Panc1 (cell line): Measurements from ENCODE around the gene NPAS2. TPM values are rescaled to one million over a fixed set of nuclear protein-coding genes. Genes with fewer than 3 reads are reported as not detected.

ENCODE experiments used
- ATAC-seq: fragments of 200-7000 bp; cut with Tn5 transposase; 2 replicates; pipeline ENCODE4 v1.9.1; 2020; ENCODE audit warnings: mild to moderate bottlenecking, moderate library complexity
- BruUV-seq: library from RNA; stranded (reverse); fragments of 400-500 nt; replicated peaks from 2 replicates; lab custom pipeline; 2021; lab: Mats Ljungman, UMichigan
- CTCF ChIA-PET: fragments of 300-600 bp; sonication (Branson Sonifier 250); formaldehyde crosslinking; loops from one replicate; lab custom pipeline; 2022; ENCODE audit warnings: antibody characterized with exemption; lab: Charles Lee
- POLR2A ChIA-PET: fragments of 300-600 bp; sonication (Branson Sonifier 250); formaldehyde crosslinking; loops from one replicate; lab custom pipeline; 2022; ENCODE audit warnings: antibody characterized with exemption; lab: Charles Lee
- DNase-seq: peaks from one replicate; pipeline ENCODE4 v3.0.0-alpha.2; 2010; ENCODE audit warnings: low read depth, low spot score
- H3K27ac ChIP-seq: 2 replicates; pipeline ENCODE4 v1.5.1; 2011; ENCODE audit warnings: mild to moderate bottlenecking, low read length, inconsistent platforms
- H3K27me3 ChIP-seq: fragments of 200-500 bp; sonication (Bioruptor generic); 2 replicates; pipeline ENCODE4 v1.6.0; 2014; ENCODE audit warnings: low read length, inconsistent platforms; ENCODE audit not compliant: control insufficient read depth, insufficient read depth
- H3K36me3 ChIP-seq: fragments of 200-500 bp; sonication (Bioruptor generic); 2 replicates; pipeline ENCODE4 v1.5.1; 2014; ENCODE audit warnings: inconsistent platforms, mild to moderate bottlenecking, low read length, moderate library complexity; ENCODE audit not compliant: control insufficient read depth, insufficient read depth
- H3K4me1 ChIP-seq: 2 replicates; pipeline ENCODE4 v1.5.1; 2011; ENCODE audit warnings: inconsistent platforms, mild to moderate bottlenecking, low read length, moderate library complexity; ENCODE audit not compliant: control insufficient read depth, insufficient read depth
- H3K4me3 ChIP-seq, 2 experiments: 2 replicates each; pipeline ENCODE4 v1.5.1; 2011 to 2012; ENCODE audit warnings: low read depth in 2 of 2, low read length in 2 of 2, mild to moderate bottlenecking in 2 of 2, inconsistent platforms in 1 of 2, moderate library complexity in 1 of 2
- H3K9me3 ChIP-seq: fragments of 200-500 bp; sonication (Bioruptor generic); 2 replicates; pipeline ENCODE4 v1.5.1; 2014; ENCODE audit warnings: low read depth, mild to moderate bottlenecking, inconsistent platforms, low read length, moderate library complexity; ENCODE audit not compliant: control insufficient read depth, insufficient read depth
- POLR2AphosphoS5 ChIP-seq: IDR thresholded peaks from 2 replicates; pipeline ENCODE4 v1.6.1; 2012; ENCODE audit warnings: mild to moderate bottlenecking, low read depth, low read length, moderate library complexity
- SIN3A ChIP-seq: IDR thresholded peaks from 2 replicates; pipeline ENCODE4 v1.6.1; 2012; ENCODE audit warnings: low read depth, mild to moderate bottlenecking, low read length, moderate library complexity, borderline replicate concordance; ENCODE audit not compliant: insufficient read depth
- TCF7L2 ChIP-seq: IDR thresholded peaks from 2 replicates; pipeline ENCODE4 v1.6.1; 2011; ENCODE audit warnings: mild to moderate bottlenecking, low read depth, low read length, inconsistent platforms
- in situ Hi-C: cut with HindIII; loops from 2 replicates; pipeline ENCODE4 v1.10.0; 2016; ENCODE audit warnings: low sequenced_read_pairs, low pct_unique_long_range_greater_than_20kb
- intact Hi-C: fragments of 100-400 bp; cut with micrococcal nuclease; formaldehyde crosslinking; loops from one replicate; pipeline ENCODE4 v1.10.0; 2022; ENCODE audit not compliant: unreplicated experiment
- total RNA-seq: library from RNA; stranded (reverse); gene quantifications from one replicate; pipeline ENCODE4 v1.2.1, GENCODE V29; 2021; ENCODE audit not compliant: unreplicated experiment
- TF ChIP-seq, protein P1 (sequence below): fragments of 450-650 bp; IDR thresholded peaks from 2 replicates; pipeline ENCODE4 v1.5.1; 2017; ENCODE audit warnings: mild to moderate bottlenecking
- TF ChIP-seq, protein P2 (sequence below), 2 experiments: IDR thresholded peaks; 2 replicates each; pipeline ENCODE4 v1.6.1; 2011 to 2012; ENCODE audit warnings: low read depth in 2 of 2, control low read depth in 1 of 2, low read length in 1 of 2, mild to moderate bottlenecking in 1 of 2, moderate library complexity in 1 of 2; ENCODE audit not compliant: insufficient read depth in 1 of 2

Gene NPAS2
- total RNA-seq, 1 experiment from 2014 or later: 72.8 TPM

DNA sequence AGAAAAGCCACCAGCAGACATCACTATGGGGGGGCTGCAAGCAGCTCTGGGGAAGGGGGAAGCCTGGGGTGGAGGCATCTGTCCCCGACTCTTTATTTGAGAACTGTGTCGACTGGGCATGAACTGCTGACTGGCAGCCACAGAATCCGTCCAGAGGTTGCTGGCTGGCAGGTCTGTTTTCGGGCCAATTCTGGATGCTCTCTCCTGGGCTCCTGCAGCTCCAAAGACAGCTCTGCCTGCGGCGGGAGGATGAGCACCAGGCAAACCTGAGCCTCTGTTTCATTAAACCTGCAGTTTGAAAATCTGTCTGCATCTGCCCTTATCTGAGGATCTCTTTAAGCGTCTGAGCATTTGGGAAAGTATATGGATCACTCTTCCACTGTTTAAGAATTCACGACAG lies 147.8 kb downstream of the NPAS2 start:
- intact Hi-C loops (no loop called here), in situ Hi-C loops (no loop called here)
- H3K27me3 ChIP-seq: no peaks in the 10 kb centered on the region
- ChIA-PET CTCF (no interaction called here), POLR2A (no interaction called here)
- TF ChIP-seq, protein P1, sequence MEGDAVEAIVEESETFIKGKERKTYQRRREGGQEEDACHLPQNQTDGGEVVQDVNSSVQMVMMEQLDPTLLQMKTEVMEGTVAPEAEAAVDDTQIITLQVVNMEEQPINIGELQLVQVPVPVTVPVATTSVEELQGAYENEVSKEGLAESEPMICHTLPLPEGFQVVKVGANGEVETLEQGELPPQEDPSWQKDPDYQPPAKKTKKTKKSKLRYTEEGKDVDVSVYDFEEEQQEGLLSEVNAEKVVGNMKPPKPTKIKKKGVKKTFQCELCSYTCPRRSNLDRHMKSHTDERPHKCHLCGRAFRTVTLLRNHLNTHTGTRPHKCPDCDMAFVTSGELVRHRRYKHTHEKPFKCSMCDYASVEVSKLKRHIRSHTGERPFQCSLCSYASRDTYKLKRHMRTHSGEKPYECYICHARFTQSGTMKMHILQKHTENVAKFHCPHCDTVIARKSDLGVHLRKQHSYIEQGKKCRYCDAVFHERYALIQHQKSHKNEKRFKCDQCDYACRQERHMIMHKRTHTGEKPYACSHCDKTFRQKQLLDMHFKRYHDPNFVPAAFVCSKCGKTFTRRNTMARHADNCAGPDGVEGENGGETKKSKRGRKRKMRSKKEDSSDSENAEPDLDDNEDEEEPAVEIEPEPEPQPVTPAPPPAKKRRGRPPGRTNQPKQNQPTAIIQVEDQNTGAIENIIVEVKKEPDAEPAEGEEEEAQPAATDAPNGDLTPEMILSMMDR: no peak
- TF ChIP-seq, protein P2, sequence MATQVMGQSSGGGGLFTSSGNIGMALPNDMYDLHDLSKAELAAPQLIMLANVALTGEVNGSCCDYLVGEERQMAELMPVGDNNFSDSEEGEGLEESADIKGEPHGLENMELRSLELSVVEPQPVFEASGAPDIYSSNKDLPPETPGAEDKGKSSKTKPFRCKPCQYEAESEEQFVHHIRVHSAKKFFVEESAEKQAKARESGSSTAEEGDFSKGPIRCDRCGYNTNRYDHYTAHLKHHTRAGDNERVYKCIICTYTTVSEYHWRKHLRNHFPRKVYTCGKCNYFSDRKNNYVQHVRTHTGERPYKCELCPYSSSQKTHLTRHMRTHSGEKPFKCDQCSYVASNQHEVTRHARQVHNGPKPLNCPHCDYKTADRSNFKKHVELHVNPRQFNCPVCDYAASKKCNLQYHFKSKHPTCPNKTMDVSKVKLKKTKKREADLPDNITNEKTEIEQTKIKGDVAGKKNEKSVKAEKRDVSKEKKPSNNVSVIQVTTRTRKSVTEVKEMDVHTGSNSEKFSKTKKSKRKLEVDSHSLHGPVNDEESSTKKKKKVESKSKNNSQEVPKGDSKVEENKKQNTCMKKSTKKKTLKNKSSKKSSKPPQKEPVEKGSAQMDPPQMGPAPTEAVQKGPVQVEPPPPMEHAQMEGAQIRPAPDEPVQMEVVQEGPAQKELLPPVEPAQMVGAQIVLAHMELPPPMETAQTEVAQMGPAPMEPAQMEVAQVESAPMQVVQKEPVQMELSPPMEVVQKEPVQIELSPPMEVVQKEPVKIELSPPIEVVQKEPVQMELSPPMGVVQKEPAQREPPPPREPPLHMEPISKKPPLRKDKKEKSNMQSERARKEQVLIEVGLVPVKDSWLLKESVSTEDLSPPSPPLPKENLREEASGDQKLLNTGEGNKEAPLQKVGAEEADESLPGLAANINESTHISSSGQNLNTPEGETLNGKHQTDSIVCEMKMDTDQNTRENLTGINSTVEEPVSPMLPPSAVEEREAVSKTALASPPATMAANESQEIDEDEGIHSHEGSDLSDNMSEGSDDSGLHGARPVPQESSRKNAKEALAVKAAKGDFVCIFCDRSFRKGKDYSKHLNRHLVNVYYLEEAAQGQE (IDR thresholded peaks at IDR 0.05; ENCODE audit: insufficient read depth in 1 of 2, low read depth in 2 of 2, low read length in 1 of 2): no peak
- TF ChIP-seq SIN3A: no peak
- no peak for TF ChIP-seq POLR2AphosphoS5
- TF ChIP-seq TCF7L2: no peak
- no TSS peak for BruUV-seq
- H3K36me3 ChIP-seq: no peaks in the 10 kb centered on the region
- DNase-seq (no peak), ATAC-seq (no peak)
- no peaks in the 10 kb centered on the region for H3K4me1 ChIP-seq
- no peak overlapping the region for H3K27ac ChIP-seq
- no peak overlapping the region for H3K4me3 ChIP-seq
- no peaks in the 10 kb centered on the region for H3K9me3 ChIP-seq

DNA sequence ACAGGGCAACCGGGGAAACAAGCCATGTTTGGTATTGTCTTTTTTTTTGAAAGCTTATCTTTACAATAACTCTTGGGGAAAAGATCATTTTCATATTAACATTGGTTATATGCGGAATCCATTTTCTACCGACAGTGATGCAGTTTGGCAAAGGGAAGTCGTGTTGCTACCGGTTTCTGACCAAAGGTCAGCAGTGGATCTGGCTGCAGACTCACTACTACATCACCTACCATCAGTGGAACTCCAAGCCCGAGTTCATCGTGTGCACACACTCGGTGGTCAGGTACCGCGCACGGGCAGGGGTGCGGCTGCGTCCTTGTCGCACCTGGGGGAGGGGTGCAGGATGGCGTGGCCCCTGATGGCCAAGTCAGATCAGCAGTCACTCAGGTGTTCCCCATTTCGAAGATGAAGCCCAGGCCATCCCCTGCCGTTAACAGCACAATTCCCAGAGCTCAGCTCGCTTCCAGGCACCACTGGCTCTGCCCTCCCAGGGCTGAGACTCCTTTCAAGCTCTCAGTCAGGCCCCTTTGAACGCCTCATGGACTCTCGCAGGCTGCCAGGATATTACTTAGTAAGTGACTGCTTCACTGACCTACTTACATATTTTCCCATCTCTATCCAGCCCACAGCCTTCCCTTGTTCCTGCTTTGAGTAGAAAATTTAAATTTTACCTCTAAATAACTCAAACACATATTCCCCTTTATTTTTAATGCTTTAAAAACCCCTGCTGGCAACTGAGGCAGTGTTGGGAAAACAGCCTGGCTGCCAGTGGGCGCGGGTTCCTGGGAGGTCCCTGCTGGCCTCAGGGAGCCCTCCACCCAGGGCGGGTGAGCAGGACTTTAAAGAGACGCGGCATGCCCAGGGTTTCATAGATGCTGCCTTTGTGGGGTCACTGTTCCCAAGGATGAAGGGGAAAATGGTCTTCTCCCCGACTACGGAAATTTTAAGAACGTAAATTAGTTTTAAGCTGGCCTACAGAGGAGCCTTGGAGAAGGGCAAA lies 148.5 kb downstream of the NPAS2 start:
- Histone ChIP-seq H3K4me1 (no peaks in the 10 kb centered on the region), H3K36me3 (no peaks in the 10 kb centered on the region), H3K9me3 (no peaks in the 10 kb centered on the region), H3K27ac (no peak overlapping the region), H3K27me3 (no peaks in the 10 kb centered on the region), H3K4me3 (no peak overlapping the region)
- ChIA-PET CTCF (interaction anchor here (0.7 kb wide), 1 partner anchor 86 kb away, joined by 3 read pairs; no protein-coding TSS in a partner anchor), POLR2A (no interaction called here)
- ATAC-seq: no peak
- in situ Hi-C loops (no loop called here), intact Hi-C loops (no loop called here)
- TF ChIP-seq, protein P2 (IDR thresholded peaks at IDR 0.05; ENCODE audit: insufficient read depth in 1 of 2, low read depth in 2 of 2, low read length in 1 of 2): no peak
- TF ChIP-seq, protein P1: no peak
- TF ChIP-seq TCF7L2: no peak
- TF ChIP-seq SIN3A: no peak
- TF ChIP-seq POLR2AphosphoS5: no peak
- no peak for DNase-seq
- no TSS peak for BruUV-seq
